Measurements from ENCODE around the gene CACNB2. TPM values are rescaled to one million over a fixed set of nuclear protein-coding genes. Genes with fewer than 3 reads are reported as not detected.

The CACNB2 gene
- total and polyA plus RNA-seq, 2 donors (not counting 3 experiments of a cell fraction or from before 2014, with no cell fraction given) = not detected

GRCh38 chr10:18224626-18225445 is 84.6 kb downstream of the CACNB2 start:
- no peak overlapping the region for H3K9ac ChIP-seq (replicated peaks; ENCODE audit: extremely low read depth, insufficient read depth, low read length)
- H3K9me1 ChIP-seq (replicated peaks; ENCODE audit: control insufficient read depth, extremely low read depth, insufficient read depth, low read length) = no peaks in the 10 kb centered on the region
- no peak overlapping the region for H2AFZ ChIP-seq (ENCODE audit: low read depth, low read length)
- ChIA-PET POLR2A (no interaction called here), CTCF (interaction anchor here (1.0 kb wide), 1 partner anchor 8 kb away, joined by 4 read pairs; no protein-coding TSS in a partner anchor)
- no peaks in the 10 kb centered on the region for H3K9me3 ChIP-seq (replicated peaks; ENCODE audit: control insufficient read depth, insufficient read depth, low read length)
- H3K79me2 ChIP-seq (ENCODE audit: control insufficient read depth, insufficient read depth, low read length) = no peaks in the 10 kb centered on the region
- H3K27me3 ChIP-seq (ENCODE audit: control insufficient read depth in 2 of 2, insufficient read depth in 2 of 2, low read length in 2 of 2) = no peaks in the 10 kb centered on the region
- H3K4me2 ChIP-seq (ENCODE audit: insufficient read depth, low read length) = no peak overlapping the region
- no peaks in the 10 kb centered on the region for H3K36me3 ChIP-seq (ENCODE audit: control insufficient read depth in 2 of 2, extremely low read depth in 1 of 2, insufficient read depth in 2 of 2, low read length in 2 of 2)
- DNase-seq (ENCODE audit: low read depth, low spot score) = no peak
- H3K4me3 ChIP-seq (replicated peaks in 1 of 3; ENCODE audit: insufficient read depth in 1 of 3, low read depth in 1 of 3, low read length in 3 of 3) = no peak overlapping the region
- dilution Hi-C loops (cut with MboI; ENCODE audit: extremely low pct_ligation_motif_present, low sequenced_read_pairs) (no loop called here), intact Hi-C loops (cut with micrococcal nuclease) (no loop called here)
- H3K4me1 ChIP-seq (ENCODE audit: control insufficient read depth, extremely low read depth, insufficient read depth, low read length) = no peaks in the 10 kb centered on the region
- H3K27ac ChIP-seq (ENCODE audit: insufficient read depth, low read depth, low read length) = no peak overlapping the region
- TF ChIP-seq FOS (IDR thresholded peaks at IDR 0.05; ENCODE audit: borderline replicate concordance, insufficient read depth, low read length) (no peak), JUN (IDR thresholded peaks at IDR 0.05; ENCODE audit: borderline replicate concordance, insufficient read depth, insufficient read length, low read depth) (no peak), MYC (IDR thresholded peaks at IDR 0.05; ENCODE audit: low read depth, low read length) (no peak), MAX (IDR thresholded peaks at IDR 0.05; ENCODE audit: insufficient read depth, insufficient read length) (no peak), CTCF (IDR thresholded peaks at IDR 0.05; ENCODE audit: extremely low read depth in 1 of 2, insufficient read depth in 1 of 2, low read depth in 1 of 2, low read length in 2 of 2) (no peak)
- BruUV-seq (replicated peaks) = no TSS peak
- no peaks in the 10 kb centered on the region for H4K20me1 ChIP-seq (replicated peaks; ENCODE audit: control insufficient read depth, extremely low read depth, insufficient read depth, low read length)
- no peak for FAIRE-seq

Measured in endothelial cell of umbilical vein (primary cell).